ENCODE results near the gene RIMOC1.

GRCh38 chr5:41882765-41883164, 21.4 kb upstream of the RIMOC1 start:
- TF ChIP-seq CTCF (IDR thresholded peaks at IDR 0.05; ENCODE audit: poor library complexity) (no peak), EZH2 (IDR thresholded peaks at IDR 0.05; ENCODE audit: borderline replicate concordance) (no peak), EZH2phosphoT487 (IDR thresholded peaks at IDR 0.05; ENCODE audit: low read depth, severe bottlenecking, unreplicated experiment) (no peak)

All from hepatocyte (in vitro differentiated cells).